Measurements from ENCODE around the gene ROR2. TPM values are rescaled to one million over a fixed set of nuclear protein-coding genes. Genes with fewer than 3 reads are reported as not detected.

ROR2 gene
- total and polyA plus RNA-seq, 2 of the 13 experiments (the other 11 are each of a cell fraction or from before 2014, with no cell fraction given): not detected

- TF ChIP-seq SAP130 (CRISPR knock-in tag; IDR thresholded peaks at IDR 0.05; ENCODE audit: low read depth) (no peak), TP53 (CRISPR knock-in tag; conservative IDR thresholded peaks at IDR 0.05) (no peak), ISX (CRISPR knock-in tag; conservative IDR thresholded peaks at IDR 0.05) (no peak), SKI (IDR thresholded peaks at IDR 0.05; ENCODE audit: partially characterized antibody) (no peak), ZNF800 (CRISPR knock-in tag; IDR thresholded peaks at IDR 0.05) (no peak), ATF2 (CRISPR knock-in tag; IDR thresholded peaks at IDR 0.05) (no peak), THAP9 (CRISPR knock-in tag; IDR thresholded peaks at IDR 0.05; ENCODE audit: borderline replicate concordance) (no peak), ZBED4 (CRISPR knock-in tag; IDR thresholded peaks at IDR 0.05; ENCODE audit: borderline replicate concordance) (no peak), ERF (CRISPR knock-in tag; IDR thresholded peaks at IDR 0.05) (no peak)
These were observed 125.9 kb downstream of the ROR2 start (continued) for GRCh38 chr9:91824151-91824550.
